HS-27A (cell line): ENCODE results near the gene GART.
"Not testable (repeated sequence)": the region's sequence is repeated elsewhere in the genome, so short reads cannot be mapped to it uniquely, and the experiment has no call there.

ENCODE experiments used
- DNase-seq: peaks from one replicate; pipeline ENCODE4 v3.0.0-alpha.2; 2012; ENCODE audit warnings: low read depth, missing footprints

Gene GART

GRCh38 chr21:33541756-33542639, at the start of gene GART:
Gene GART, minus strand, starts transcription at chr21:33542117. Its CDS starts 2,802 bp downstream, at chr21:33539315.
- peak; percentile 48 for DNase-seq

DNA sequence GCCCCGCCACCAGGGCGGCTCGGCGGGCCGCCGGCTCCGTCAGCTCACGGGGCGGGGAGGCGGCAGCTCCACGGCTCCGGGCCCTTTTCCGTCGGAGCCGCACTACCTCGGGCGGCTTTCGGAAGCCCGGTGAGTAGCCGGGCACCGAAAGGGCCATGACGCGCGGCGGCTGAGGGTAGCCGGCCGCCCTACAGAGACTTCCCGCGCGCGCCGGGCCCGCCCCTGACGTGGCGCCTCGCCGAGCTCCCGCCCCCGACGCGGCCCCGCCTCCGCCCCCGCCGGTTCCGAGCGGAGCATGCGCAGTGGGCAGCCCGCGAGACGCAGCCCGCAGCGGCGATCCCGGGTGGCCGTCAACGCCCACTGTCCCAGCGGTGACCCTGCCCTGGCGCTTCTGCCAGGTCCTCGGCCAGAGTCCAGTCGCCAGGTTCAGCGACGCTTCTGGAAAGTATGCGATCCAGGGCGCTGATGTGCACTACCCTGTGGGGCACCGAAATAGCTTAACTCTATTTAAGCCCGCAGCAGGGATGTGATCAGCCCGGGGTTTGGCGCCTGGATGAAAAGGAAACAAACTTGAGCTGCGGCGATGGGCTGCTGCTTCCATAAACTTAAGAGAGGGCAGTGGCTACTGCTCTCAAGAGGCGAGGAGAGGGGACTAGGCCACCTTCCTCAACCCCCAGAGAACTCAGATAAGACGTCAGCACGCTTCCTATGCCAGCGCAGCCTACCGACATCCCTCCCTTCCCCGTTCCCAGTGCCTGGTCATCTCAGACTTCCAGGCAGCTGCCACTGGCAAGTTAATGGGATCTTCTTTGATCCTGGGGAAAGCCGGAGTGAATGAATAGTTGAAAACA, 46.8 kb upstream of the GART start, which contains the start of gene DONSON:
DONSON (minus strand) TSS at position 200 of the 851 bp plus-strand sequence; CDS start at position 157, 43 bp downstream.
- DNase-seq = peak; percentile 68

- DNase-seq = peak; percentile 49
These were observed 46.0 kb upstream of the GART start for GRCh38 chr21:33587792-33588484.

GRCh38 chr21:33586927-33587326, 45.0 kb upstream of the GART start:
- no peak for DNase-seq

DNA sequence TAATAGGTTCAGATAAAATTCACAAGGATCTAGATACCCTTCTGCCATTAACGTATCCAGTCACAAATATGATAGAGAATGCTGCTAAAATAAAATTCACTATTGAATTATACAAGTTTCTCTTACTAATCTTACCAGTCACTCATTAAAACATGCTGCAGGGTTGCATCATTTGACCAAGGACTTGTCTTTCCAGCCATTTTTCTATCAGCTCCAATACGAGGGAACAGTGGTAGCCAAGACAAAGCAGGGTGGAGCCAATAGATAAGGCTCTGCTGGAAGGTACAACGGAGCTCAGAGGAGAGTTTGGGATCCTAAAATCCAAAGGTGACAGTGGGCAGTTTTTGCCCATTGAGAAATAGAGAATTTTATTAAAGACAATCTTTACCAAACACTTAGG, 42.5 kb upstream of the GART start:
- DNase-seq = no peak

DNA sequence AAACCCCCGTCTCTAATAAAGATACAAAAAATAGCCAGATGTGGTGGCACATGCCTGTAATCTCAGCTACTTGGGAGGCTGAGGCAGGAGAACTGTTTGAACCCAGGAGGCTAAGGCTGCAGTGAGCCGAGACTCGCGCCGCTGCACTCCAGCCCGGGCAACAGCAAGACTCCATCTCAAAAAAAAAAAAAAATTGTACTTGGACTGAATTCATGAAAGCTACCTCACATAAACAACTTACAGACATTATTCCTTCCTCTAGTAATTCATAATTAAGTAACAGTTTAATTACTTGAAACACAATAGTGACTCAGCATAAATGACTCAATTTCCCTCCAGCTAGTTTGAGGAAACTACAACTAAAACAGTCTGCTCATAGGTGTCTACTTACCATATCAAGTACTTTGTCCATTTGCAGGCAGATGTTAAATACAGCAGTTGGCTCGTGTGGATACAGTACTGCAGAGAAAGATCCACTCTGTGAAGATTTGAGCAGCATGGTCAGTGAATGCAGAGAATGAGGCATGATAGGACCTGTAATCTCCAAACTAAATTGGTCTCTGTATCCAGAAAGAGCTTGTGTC, 37.1 kb upstream of the GART start:
- DNase-seq = no peak

DNA sequence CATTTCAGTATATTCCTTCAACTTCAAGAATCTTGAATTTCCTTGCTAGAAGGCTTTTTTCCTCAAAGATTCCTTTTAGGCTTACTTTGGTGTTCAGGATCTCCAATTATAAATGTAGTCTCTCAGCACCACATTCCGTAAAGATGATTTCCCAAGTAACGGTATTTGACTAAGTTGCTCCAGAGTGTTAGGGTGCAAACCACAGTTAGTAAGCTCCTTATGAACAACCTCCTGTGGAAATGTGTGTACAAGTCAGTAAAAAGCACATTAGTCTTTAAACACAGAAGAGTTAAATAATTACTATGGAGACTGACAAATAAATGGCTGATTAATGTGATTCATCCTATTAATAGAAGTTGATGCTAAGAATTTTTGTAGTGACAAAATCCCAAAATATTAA, 36.3 kb upstream of the GART start:
- no peak for DNase-seq

DNA sequence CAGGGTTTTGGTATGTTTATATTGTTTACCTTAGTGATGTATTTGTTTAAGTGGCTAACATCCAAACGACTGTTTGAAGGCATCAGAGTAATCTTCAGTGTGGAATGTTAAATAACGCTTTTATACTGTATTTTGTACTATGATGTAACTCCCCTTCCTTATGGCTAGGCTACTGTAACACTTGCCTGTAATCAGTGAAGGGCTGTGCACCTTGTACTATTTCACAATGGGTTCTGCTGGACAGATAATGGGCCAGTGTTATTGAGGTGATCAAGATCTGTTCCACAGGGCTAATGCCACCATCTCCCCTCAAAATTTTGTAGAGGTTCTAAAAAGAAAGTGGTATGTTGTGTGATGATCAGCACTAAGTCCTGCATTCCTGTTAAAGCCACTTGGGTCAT, 34.8 kb upstream of the GART start:
- not testable (repeated sequence) for DNase-seq

DNA sequence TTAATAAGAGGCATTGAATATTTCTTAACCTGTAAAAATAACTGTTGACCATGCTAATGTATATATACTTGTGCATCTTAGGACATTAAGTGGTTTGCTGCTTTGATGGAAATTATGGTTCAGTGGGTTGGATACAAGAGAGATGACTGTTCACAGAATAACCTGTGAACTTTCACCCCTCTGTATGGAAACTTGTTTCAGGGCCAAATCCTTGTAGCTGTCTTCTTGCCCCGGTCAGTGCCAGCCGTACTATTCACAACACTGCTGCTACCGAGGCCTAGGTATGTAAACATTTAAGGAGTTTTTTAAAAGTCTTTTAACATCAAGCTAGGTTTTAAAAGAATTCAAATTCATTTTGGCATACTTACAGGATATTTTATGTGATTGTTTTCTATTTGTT, 30.4 kb upstream of the GART start:
- no peak for DNase-seq

GRCh38 chr21:33569991-33570390, 28.1 kb upstream of the GART start:
- DNase-seq = no peak

DNA sequence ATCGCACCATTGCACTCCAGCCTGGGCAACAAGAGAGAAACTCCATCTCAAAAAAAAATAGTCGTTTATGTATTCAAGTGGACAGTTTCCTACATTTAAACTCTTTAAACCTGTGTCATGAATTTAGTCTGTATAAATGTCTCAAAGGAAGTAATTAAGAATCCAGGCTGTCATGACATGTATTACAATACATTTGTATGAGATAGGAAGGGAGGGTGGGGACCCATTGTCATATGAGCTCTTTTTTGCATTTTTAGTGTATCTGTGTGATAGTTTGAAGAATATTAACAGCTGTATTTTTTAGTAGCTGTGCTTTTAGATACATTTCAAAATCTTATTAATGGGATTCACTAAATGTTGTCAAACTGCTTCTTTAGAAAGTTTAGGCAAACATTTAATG, 26.5 kb upstream of the GART start:
- DNase-seq = no peak

GRCh38 chr21:33567914-33568313, 26.0 kb upstream of the GART start:
- DNase-seq = no peak

- DNase-seq = no peak
These were observed 24.6 kb upstream of the GART start for GRCh38 chr21:33566514-33566913.

GRCh38 chr21:33562389-33562788, 20.5 kb upstream of the GART start:
- DNase-seq = no peak

GRCh38 chr21:33561373-33561772, 19.5 kb upstream of the GART start:
- no peak for DNase-seq

- no peak for DNase-seq
These were observed 19.0 kb upstream of the GART start for GRCh38 chr21:33560965-33561364.

GRCh38 chr21:33559813-33560212, 17.9 kb upstream of the GART start:
- no peak for DNase-seq

DNA sequence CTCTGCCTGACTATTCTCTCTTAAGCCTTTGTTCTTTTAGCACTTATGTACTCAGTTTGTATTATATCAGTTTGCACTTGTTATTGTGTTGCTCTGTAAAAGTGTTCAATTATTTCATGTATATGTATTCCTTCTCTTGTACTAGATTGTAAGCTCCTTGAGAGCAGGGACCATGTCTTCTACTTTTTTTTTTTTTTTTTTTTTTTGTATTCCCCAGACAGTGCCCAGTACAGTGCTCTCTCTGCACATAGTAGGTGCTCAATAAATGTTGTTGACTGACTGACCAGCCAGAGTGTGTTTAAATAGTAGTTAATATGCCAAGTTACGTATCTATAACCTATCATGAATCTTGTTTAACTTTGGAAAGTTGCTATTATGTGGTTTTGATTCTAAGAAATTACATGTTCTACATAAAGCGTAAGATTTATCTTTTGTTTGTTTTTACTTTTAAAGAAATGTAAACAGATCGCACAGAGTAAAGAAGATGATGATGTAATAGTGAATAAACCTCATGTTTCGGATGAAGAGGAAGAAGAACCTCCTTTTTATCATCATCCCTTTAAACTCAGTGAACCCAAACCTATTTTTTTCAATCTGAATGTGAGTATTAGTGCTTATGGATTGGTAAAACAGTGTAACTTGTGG, 17.0 kb upstream of the GART start:
- no peak for DNase-seq

- DNase-seq = no peak
These were observed 15.5 kb upstream of the GART start for GRCh38 chr21:33557447-33557846.

DNA sequence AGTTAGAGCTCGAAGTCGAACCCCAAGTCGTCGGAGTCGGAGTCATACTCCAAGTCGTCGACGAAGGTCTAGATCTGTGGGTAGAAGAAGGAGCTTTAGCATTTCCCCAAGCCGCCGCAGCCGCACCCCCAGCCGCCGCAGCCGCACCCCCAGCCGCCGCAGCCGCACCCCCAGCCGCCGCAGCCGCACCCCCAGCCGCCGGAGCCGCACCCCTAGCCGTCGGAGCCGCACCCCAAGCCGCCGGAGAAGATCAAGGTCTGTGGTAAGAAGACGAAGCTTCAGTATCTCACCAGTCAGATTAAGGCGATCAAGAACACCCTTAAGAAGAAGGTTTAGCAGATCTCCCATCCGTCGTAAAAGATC, 13.0 kb upstream of the GART start:
- DNase-seq = no peak

DNA sequence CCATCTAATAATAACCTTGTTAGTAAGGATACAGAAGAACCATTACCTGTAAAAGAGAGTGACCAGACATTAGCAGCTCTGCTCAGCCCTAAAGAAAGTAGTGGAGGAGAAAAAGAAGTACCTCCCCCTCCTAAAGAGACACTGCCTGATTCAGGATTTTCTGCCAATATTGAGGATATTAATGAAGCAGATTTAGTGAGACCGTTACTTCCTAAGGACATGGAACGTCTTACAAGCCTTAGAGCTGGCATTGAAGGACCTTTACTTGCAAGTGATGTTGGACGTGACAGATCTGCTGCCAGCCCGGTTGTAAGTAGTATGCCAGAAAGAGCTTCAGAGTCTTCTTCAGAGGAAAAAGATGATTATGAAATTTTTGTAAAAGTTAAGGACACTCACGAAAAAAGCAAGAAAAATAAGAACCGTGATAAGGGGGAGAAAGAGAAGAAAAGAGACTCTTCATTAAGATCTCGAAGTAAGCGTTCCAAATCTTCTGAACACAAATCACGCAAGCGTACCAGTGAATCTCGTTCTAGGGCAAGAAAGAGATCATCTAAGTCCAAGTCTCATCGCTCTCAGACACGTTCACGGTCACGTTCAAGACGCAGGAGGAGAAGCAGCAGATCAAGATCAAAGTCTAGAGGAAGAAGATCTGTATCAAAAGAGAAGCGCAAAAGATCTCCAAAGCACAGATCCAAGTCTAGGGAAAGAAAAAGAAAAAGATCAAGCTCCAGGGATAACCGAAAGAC, 12.5 kb upstream of the GART start:
- DNase-seq = no peak
